GM23338 (cell line): ENCODE measurements around the gene EPC1. TPM values are rescaled to one million over a fixed set of nuclear protein-coding genes. Genes with fewer than 3 reads are reported as not detected.

ENCODE experiments used
- ATAC-seq: fragments of 200-7000 bp; cut with Tn5 transposase; 3 replicates; pipeline ENCODE4 v1.9.1; 2020
- DNase-seq: peaks from one replicate; pipeline ENCODE4 v3.0.0-alpha.2; 2015; ENCODE audit warnings: low spot score
- H2AFZ ChIP-seq: fragments of 200-600 bp; sonication (generic); 2 replicates; pipeline ENCODE4 v1.8.0; 2016; ENCODE audit warnings: antibody characterized with exemption, mild to moderate bottlenecking, moderate library complexity
- H3F3A ChIP-seq: fragments of 200-600 bp; sonication (generic); replicated peaks from 2 replicates; pipeline ENCODE4 v1.8.0; 2017; ENCODE audit warnings: antibody characterized with exemption, mixed run types, low read depth
- H3K27ac ChIP-seq: fragments of 200-600 bp; sonication (generic); 2 replicates; pipeline ENCODE4 v1.6.1; 2016; ENCODE audit warnings: low read depth
- H3K27me3 ChIP-seq: fragments of 200-600 bp; sonication (generic); 2 replicates; pipeline ENCODE4 v1.8.0; 2016; ENCODE audit warnings: mild to moderate bottlenecking, mixed run types, moderate library complexity; ENCODE audit not compliant: insufficient read depth
- H3K36me3 ChIP-seq: fragments of 200-600 bp; sonication (generic); 2 replicates; pipeline ENCODE4 v1.8.0; 2016; ENCODE audit warnings: mild to moderate bottlenecking; ENCODE audit not compliant: insufficient read depth
- H3K4me1 ChIP-seq: fragments of 200-600 bp; sonication (generic); 2 replicates; pipeline ENCODE4 v1.8.0; 2016; ENCODE audit warnings: mild to moderate bottlenecking, moderate library complexity; ENCODE audit not compliant: insufficient read depth
- H3K4me2 ChIP-seq: fragments of 200-600 bp; sonication (generic); 2 replicates; pipeline ENCODE4 v1.7.1; 2017; ENCODE audit warnings: mixed run types
- H3K4me3 ChIP-seq: fragments of 200-600 bp; sonication (generic); 2 replicates; pipeline ENCODE4 v1.6.1; 2016; ENCODE audit warnings: mixed run types
- H3K79me2 ChIP-seq: fragments of 200-600 bp; sonication (generic); replicated peaks from 2 replicates; pipeline ENCODE4 v1.8.0; 2017; ENCODE audit warnings: mild to moderate bottlenecking; ENCODE audit not compliant: insufficient read depth
- H3K9me2 ChIP-seq: fragments of 200-600 bp; sonication (generic); 2 replicates; pipeline ENCODE4 v1.8.0; 2017; ENCODE audit not compliant: insufficient read depth
- H4K20me1 ChIP-seq: fragments of 200-600 bp; sonication (generic); replicated peaks from 2 replicates; pipeline ENCODE4 v1.8.0; 2017; ENCODE audit warnings: mild to moderate bottlenecking; ENCODE audit not compliant: insufficient read depth
- H3K27ac Mint-ChIP-seq: 2 replicates; pipeline ENCODE4 v1.8.0; 2020; ENCODE audit warnings: inconsistent platforms, mild to moderate bottlenecking, moderate library complexity, mixed read lengths
- H3K27me3 Mint-ChIP-seq: 3 replicates; pipeline ENCODE4 v1.8.0; 2022; ENCODE audit warnings: low read depth, mild to moderate bottlenecking, moderate library complexity, mixed read lengths, inconsistent platforms; ENCODE audit not compliant: insufficient read depth, poor library complexity
- H3K36me3 Mint-ChIP-seq: 3 replicates; pipeline ENCODE4 v1.8.0; 2021; ENCODE audit warnings: low read depth, mild to moderate bottlenecking, inconsistent platforms, moderate library complexity, mixed read lengths
- H3K4me1 Mint-ChIP-seq: 3 replicates; pipeline ENCODE4 v1.8.0; 2020; ENCODE audit warnings: mild to moderate bottlenecking, inconsistent platforms, mixed read lengths
- H3K4me3 Mint-ChIP-seq: 3 replicates; pipeline ENCODE4 v1.8.0; 2021; ENCODE audit warnings: moderate library complexity, mild to moderate bottlenecking, inconsistent platforms, mixed read lengths
- H3K9me3 Mint-ChIP-seq: 3 replicates; pipeline ENCODE4 v1.8.0; 2020; ENCODE audit warnings: moderate library complexity, mild to moderate bottlenecking, inconsistent platforms, mixed read lengths
- EZH2 ChIP-seq: fragments of 200-600 bp; sonication (generic); IDR thresholded peaks from one replicate; pipeline ENCODE4 v1.8.0; 2017; ENCODE audit warnings: antibody characterized with exemption, mild to moderate bottlenecking, low read depth; ENCODE audit not compliant: unreplicated experiment
- POLR2AphosphoS5 ChIP-seq: IDR thresholded peaks from 2 replicates; pipeline ENCODE4 v1.6.1; 2016; ENCODE audit warnings: antibody characterized with exemption, low read depth
- STAT1 ChIP-seq: IDR thresholded peaks from one replicate; pipeline ENCODE4 v1.6.1; 2016; ENCODE audit warnings: antibody characterized with exemption; ENCODE audit not compliant: unreplicated experiment
- ZNF114 ChIP-seq: fragments of 250-450 bp; sonication (Bioruptor Pico); IDR thresholded peaks from 2 replicates; pipeline ENCODE4 v1.5.0; 2020; ENCODE audit warnings: mild to moderate bottlenecking, moderate library complexity
- ZNF331 ChIP-seq: fragments of 250-450 bp; sonication (Bioruptor Pico); IDR thresholded peaks from 2 replicates; pipeline ENCODE4 v1.5.0; 2020; ENCODE audit warnings: low read depth, mild to moderate bottlenecking, moderate library complexity
- polyA plus RNA-seq: library from polyadenylated mRNA; unstranded; fragments of >200 nt; fragmentation: Nextera tagmentation; extraction: Ambion mirVana; gene quantifications from 2 replicates; pipeline ENCODE4 v1.2.1, GENCODE V29; 2016
- total RNA-seq: library from RNA; depleted of rRNA; stranded (reverse); fragments of >200 nt; shearing (Covaris generic); gene quantifications from 2 replicates; pipeline ENCODE4 v1.2.3, GENCODE V29; 2014
- TF ChIP-seq, protein P1 (sequence below): fragments of 250-450 bp; sonication (Bioruptor Pico); IDR thresholded peaks from 2 replicates; pipeline ENCODE4 v1.5.0; 2020; ENCODE audit warnings: mild to moderate bottlenecking, moderate library complexity
- TF ChIP-seq, protein P2 (sequence below): IDR thresholded peaks from 2 replicates; pipeline ENCODE4 v1.6.1; 2016; ENCODE audit warnings: antibody characterized with exemption

The EPC1 gene
- total and polyA plus RNA-seq, 2 experiments from 2014 or later, result 24.1 to 25.9 TPM

DNA sequence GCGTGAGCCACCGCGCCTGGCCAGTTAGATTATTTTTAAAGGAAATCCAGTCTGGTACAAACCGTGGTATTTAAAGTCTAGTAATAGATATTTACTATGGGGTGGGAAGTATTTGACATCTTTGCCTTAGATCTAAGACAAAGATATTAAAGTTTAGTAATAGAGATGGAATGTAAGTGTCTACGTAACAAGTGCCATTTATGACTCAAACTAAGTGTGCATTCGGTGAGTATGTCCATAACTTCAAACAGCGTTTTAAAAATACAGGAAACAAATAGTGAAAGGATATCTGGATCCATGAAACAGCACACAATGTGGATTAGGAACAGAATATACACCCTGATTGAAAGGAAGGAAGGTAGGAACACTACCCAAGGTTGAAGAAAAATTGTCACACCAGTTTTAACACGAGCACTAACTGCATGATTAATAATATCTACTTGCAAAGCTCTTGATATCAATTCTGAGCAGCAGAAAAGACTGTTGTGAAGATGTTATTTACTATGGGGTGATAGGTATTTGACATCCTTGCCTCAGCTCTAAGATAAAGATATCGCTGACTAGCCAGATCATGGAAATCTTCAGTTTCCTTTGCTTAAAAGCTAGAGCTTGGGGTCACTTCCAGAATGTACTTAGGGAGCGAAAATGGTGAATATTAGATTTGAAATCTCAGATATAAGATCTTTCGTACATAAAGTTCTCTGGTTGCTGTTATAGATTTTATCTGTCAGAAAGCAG, 48.7 kb downstream of the EPC1 start (continued):
- TF ChIP-seq, protein P1, sequence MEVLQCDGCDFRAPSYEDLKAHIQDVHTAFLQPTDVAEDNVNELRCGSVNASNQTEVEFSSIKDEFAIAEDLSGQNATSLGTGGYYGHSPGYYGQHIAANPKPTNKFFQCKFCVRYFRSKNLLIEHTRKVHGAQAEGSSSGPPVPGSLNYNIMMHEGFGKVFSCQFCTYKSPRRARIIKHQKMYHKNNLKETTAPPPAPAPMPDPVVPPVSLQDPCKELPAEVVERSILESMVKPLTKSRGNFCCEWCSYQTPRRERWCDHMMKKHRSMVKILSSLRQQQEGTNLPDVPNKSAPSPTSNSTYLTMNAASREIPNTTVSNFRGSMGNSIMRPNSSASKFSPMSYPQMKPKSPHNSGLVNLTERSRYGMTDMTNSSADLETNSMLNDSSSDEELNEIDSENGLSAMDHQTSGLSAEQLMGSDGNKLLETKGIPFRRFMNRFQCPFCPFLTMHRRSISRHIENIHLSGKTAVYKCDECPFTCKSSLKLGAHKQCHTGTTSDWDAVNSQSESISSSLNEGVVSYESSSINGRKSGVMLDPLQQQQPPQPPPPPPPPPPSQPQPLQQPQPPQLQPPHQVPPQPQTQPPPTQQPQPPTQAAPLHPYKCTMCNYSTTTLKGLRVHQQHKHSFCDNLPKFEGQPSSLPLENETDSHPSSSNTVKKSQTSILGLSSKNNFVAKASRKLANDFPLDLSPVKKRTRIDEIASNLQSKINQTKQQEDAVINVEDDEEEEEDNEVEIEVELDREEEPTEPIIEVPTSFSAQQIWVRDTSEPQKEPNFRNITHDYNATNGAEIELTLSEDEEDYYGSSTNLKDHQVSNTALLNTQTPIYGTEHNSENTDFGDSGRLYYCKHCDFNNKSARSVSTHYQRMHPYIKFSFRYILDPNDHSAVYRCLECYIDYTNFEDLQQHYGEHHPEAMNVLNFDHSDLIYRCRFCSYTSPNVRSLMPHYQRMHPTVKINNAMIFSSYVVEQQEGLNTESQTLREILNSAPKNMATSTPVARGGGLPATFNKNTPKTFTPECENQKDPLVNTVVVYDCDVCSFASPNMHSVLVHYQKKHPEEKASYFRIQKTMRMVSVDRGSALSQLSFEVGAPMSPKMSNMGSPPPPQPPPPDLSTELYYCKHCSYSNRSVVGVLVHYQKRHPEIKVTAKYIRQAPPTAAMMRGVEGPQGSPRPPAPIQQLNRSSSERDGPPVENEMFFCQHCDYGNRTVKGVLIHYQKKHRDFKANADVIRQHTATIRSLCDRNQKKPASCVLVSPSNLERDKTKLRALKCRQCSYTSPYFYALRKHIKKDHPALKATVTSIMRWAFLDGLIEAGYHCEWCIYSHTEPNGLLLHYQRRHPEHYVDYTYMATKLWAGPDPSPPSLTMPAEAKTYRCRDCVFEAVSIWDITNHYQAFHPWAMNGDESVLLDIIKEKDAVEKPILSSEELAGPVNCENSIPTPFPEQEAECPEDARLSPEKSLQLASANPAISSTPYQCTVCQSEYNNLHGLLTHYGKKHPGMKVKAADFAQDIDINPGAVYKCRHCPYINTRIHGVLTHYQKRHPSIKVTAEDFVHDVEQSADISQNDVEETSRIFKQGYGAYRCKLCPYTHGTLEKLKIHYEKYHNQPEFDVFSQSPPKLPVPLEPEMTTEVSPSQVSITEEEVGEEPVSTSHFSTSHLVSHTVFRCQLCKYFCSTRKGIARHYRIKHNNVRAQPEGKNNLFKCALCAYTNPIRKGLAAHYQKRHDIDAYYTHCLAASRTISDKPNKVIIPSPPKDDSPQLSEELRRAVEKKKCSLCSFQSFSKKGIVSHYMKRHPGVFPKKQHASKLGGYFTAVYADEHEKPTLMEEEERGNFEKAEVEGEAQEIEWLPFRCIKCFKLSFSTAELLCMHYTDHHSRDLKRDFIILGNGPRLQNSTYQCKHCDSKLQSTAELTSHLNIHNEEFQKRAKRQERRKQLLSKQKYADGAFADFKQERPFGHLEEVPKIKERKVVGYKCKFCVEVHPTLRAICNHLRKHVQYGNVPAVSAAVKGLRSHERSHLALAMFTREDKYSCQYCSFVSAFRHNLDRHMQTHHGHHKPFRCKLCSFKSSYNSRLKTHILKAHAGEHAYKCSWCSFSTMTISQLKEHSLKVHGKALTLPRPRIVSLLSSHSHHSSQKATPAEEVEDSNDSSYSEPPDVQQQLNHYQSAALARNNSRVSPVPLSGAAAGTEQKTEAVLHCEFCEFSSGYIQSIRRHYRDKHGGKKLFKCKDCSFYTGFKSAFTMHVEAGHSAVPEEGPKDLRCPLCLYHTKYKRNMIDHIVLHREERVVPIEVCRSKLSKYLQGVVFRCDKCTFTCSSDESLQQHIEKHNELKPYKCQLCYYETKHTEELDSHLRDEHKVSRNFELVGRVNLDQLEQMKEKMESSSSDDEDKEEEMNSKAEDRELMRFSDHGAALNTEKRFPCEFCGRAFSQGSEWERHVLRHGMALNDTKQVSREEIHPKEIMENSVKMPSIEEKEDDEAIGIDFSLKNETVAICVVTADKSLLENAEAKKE, result no peak
- TF ChIP-seq STAT1, result no peak
- TF ChIP-seq, protein P2, sequence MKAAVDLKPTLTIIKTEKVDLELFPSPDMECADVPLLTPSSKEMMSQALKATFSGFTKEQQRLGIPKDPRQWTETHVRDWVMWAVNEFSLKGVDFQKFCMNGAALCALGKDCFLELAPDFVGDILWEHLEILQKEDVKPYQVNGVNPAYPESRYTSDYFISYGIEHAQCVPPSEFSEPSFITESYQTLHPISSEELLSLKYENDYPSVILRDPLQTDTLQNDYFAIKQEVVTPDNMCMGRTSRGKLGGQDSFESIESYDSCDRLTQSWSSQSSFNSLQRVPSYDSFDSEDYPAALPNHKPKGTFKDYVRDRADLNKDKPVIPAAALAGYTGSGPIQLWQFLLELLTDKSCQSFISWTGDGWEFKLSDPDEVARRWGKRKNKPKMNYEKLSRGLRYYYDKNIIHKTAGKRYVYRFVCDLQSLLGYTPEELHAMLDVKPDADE, result no peak
- no peak for TF ChIP-seq ZNF331 (CRISPR knock-in tag)

DNA sequence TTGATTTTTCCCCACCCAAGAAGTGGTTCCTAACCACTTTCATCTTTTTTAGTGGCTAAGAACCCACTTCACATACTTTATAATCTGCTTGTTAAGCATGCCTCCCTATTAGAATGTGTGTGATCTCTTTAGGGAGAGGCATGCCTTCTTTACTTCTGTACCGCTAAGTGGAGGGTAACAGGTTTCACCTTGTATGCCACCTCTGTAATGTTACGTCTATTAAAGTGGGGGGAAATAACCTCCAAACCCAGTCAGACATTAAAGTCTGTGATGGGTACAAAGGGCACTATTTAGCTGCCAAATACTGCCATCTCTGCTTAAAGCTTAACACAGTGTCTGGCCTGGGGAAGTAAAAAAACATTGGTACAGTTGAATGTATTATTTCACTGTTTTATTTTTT, 51.9 kb downstream of the EPC1 start:
- H3K4me3 ChIP-seq, result no peak overlapping the region
- no peak overlapping the region for H3K27ac Mint-ChIP-seq
- no peaks in the 10 kb centered on the region for H3K27me3 ChIP-seq
- no peaks in the 10 kb centered on the region; the same call in 1 of the 2 replicates for H4K20me1 ChIP-seq
- no peak overlapping the region for H2AFZ ChIP-seq
- H3K27ac ChIP-seq, result no peak overlapping the region
- no peaks in the 10 kb centered on the region for H3K9me2 ChIP-seq
- peaks cover 2% of the 10 kb centered on the region for H3K27me3 Mint-ChIP-seq
- no peaks in the 10 kb centered on the region for H3F3A ChIP-seq
- no peak overlapping the region for H3K4me2 ChIP-seq
- H3K79me2 ChIP-seq, result peaks cover 67% of the 10 kb centered on the region
- H3K4me1 Mint-ChIP-seq, result peaks cover 3% of the 10 kb centered on the region; the same call in 1 of the 3 replicates
- no peaks in the 10 kb centered on the region for H3K9me3 Mint-ChIP-seq
- H3K36me3 Mint-ChIP-seq, result peaks cover 21% of the 10 kb centered on the region; the same call in 2 of the 3 replicates
- no peak for DNase-seq
- peaks cover 8% of the 10 kb centered on the region; the same call in 1 of the 2 replicates for H3K4me1 ChIP-seq
- peaks cover 15% of the 10 kb centered on the region for H3K36me3 ChIP-seq
- no peak for ATAC-seq
- H3K4me3 Mint-ChIP-seq, result no peak overlapping the region
- TF ChIP-seq POLR2AphosphoS5 (no peak), ZNF331 (CRISPR knock-in tag) (no peak), ZNF114 (CRISPR knock-in tag) (no peak), EZH2 (no peak)
- TF ChIP-seq, protein P1, result no peak
